ENCODE results near the gene AFP.

AFP gene

GRCh38 chr4:73429118-73429517 is 6.9 kb upstream of the AFP start:
- Histone ChIP-seq H3K27me3 (ENCODE audit: control insufficient read depth, insufficient read depth, low read length) (no peaks in the 10 kb centered on the region), H3K4me1 (ENCODE audit: control insufficient read depth, insufficient read depth, low read length) (peaks cover 2% of the 10 kb centered on the region; the same call in 1 of the 2 replicates), H3K9me3 (ENCODE audit: control insufficient read depth, insufficient read depth, low read depth, low read length) (no peaks in the 10 kb centered on the region), H3K36me3 (ENCODE audit: control insufficient read depth, insufficient read depth, low read length) (no peaks in the 10 kb centered on the region), H3K4me3 (ENCODE audit: low read depth, low read length) (no peak overlapping the region), H3K27ac (ENCODE audit: low read depth, low read length) (no peak overlapping the region), H3K9ac (ENCODE audit: low read length) (no peak overlapping the region)

- Histone ChIP-seq H3K4me3 (ENCODE audit: low read depth, low read length) (no peak overlapping the region), H3K9me3 (ENCODE audit: control insufficient read depth, insufficient read depth, low read depth, low read length) (no peaks in the 10 kb centered on the region), H3K36me3 (ENCODE audit: control insufficient read depth, insufficient read depth, low read length) (no peaks in the 10 kb centered on the region), H3K27ac (ENCODE audit: low read depth, low read length) (no peak overlapping the region), H3K4me1 (ENCODE audit: control insufficient read depth, insufficient read depth, low read length) (peaks cover 2% of the 10 kb centered on the region; the same call in 1 of the 2 replicates), H3K9ac (ENCODE audit: low read length) (no peak overlapping the region), H3K27me3 (ENCODE audit: control insufficient read depth, insufficient read depth, low read length) (no peaks in the 10 kb centered on the region)
Observed at GRCh38 chr4:73429826-73430587, 6.0 kb upstream of the AFP start.

GRCh38 chr4:73431813-73432168 is 4.2 kb upstream of the AFP start:
- no peak overlapping the region for H3K4me3 ChIP-seq (ENCODE audit: low read depth, low read length)

GRCh38 chr4:73432169-73433000 is 3.6 kb upstream of the AFP start:
- peaks cover 2% of the 10 kb centered on the region; the same call in 1 of the 2 replicates for H3K4me1 ChIP-seq (ENCODE audit: control insufficient read depth, insufficient read depth, low read length)
- no peaks in the 10 kb centered on the region for H3K27me3 ChIP-seq (ENCODE audit: control insufficient read depth, insufficient read depth, low read length)
- no peak overlapping the region for H3K4me3 ChIP-seq (ENCODE audit: low read depth, low read length)
- H3K27ac ChIP-seq (ENCODE audit: low read depth, low read length) = no peak overlapping the region
- no peaks in the 10 kb centered on the region for H3K9me3 ChIP-seq (ENCODE audit: control insufficient read depth, insufficient read depth, low read depth, low read length)
- H3K9ac ChIP-seq (ENCODE audit: low read length) = no peak overlapping the region
- H3K36me3 ChIP-seq (ENCODE audit: control insufficient read depth, insufficient read depth, low read length) = no peaks in the 10 kb centered on the region

More at GRCh38 chr4:73431813-73432168, 4.2 kb upstream of the AFP start:
- no peaks in the 10 kb centered on the region for H3K27me3 ChIP-seq (ENCODE audit: control insufficient read depth, insufficient read depth, low read length)
- no peaks in the 10 kb centered on the region for H3K36me3 ChIP-seq (ENCODE audit: control insufficient read depth, insufficient read depth, low read length)
- no peak overlapping the region for H3K9ac ChIP-seq (ENCODE audit: low read length)
- no peak overlapping the region for H3K27ac ChIP-seq (ENCODE audit: low read depth, low read length)
- H3K9me3 ChIP-seq (ENCODE audit: control insufficient read depth, insufficient read depth, low read depth, low read length) = no peaks in the 10 kb centered on the region
- H3K4me1 ChIP-seq (ENCODE audit: control insufficient read depth, insufficient read depth, low read length) = peaks cover 2% of the 10 kb centered on the region; the same call in 1 of the 2 replicates

- Histone ChIP-seq H3K27me3 (ENCODE audit: control insufficient read depth, insufficient read depth, low read length) (no peaks in the 10 kb centered on the region), H3K9ac (ENCODE audit: low read length) (no peak overlapping the region)
Observed at GRCh38 chr4:73433140-73433539, 2.9 kb upstream of the AFP start.

GRCh38 chr4:73434311-73434710 is 1.7 kb upstream of the AFP start:
- Histone ChIP-seq H3K27ac (ENCODE audit: low read depth, low read length) (no peak overlapping the region), H3K27me3 (ENCODE audit: control insufficient read depth, insufficient read depth, low read length) (no peaks in the 10 kb centered on the region), H3K4me1 (ENCODE audit: control insufficient read depth, insufficient read depth, low read length) (peaks cover 2% of the 10 kb centered on the region; the same call in 1 of the 2 replicates), H3K9me3 (ENCODE audit: control insufficient read depth, insufficient read depth, low read depth, low read length) (no peaks in the 10 kb centered on the region), H3K4me3 (ENCODE audit: low read depth, low read length) (no peak overlapping the region), H3K9ac (ENCODE audit: low read length) (no peak overlapping the region), H3K36me3 (ENCODE audit: control insufficient read depth, insufficient read depth, low read length) (no peaks in the 10 kb centered on the region)

More at GRCh38 chr4:73433140-73433539, 2.9 kb upstream of the AFP start:
- no peak overlapping the region for H3K27ac ChIP-seq (ENCODE audit: low read depth, low read length)
- peaks cover 2% of the 10 kb centered on the region; the same call in 1 of the 2 replicates for H3K4me1 ChIP-seq (ENCODE audit: control insufficient read depth, insufficient read depth, low read length)
- H3K4me3 ChIP-seq (ENCODE audit: low read depth, low read length) = no peak overlapping the region
- no peaks in the 10 kb centered on the region for H3K9me3 ChIP-seq (ENCODE audit: control insufficient read depth, insufficient read depth, low read depth, low read length)
- H3K36me3 ChIP-seq (ENCODE audit: control insufficient read depth, insufficient read depth, low read length) = no peaks in the 10 kb centered on the region

GRCh38 chr4:73436674-73437557 is 895 bp downstream of the AFP start:
- Histone ChIP-seq H3K9me3 (ENCODE audit: control insufficient read depth, insufficient read depth, low read depth, low read length) (no peaks in the 10 kb centered on the region), H3K27ac (ENCODE audit: low read depth, low read length) (no peak overlapping the region), H3K4me1 (ENCODE audit: control insufficient read depth, insufficient read depth, low read length) (peaks cover 2% of the 10 kb centered on the region; the same call in 1 of the 2 replicates), H3K4me3 (ENCODE audit: low read depth, low read length) (no peak overlapping the region), H3K27me3 (ENCODE audit: control insufficient read depth, insufficient read depth, low read length) (no peaks in the 10 kb centered on the region), H3K36me3 (ENCODE audit: control insufficient read depth, insufficient read depth, low read length) (no peaks in the 10 kb centered on the region), H3K9ac (ENCODE audit: low read length) (no peak overlapping the region)

GRCh38 chr4:73437558-73437956 is 1.5 kb downstream of the AFP start:
- Histone ChIP-seq H3K4me1 (ENCODE audit: control insufficient read depth, insufficient read depth, low read length) (peaks cover 2% of the 10 kb centered on the region; the same call in 1 of the 2 replicates), H3K9me3 (ENCODE audit: control insufficient read depth, insufficient read depth, low read depth, low read length) (no peaks in the 10 kb centered on the region), H3K27ac (ENCODE audit: low read depth, low read length) (no peak overlapping the region), H3K9ac (ENCODE audit: low read length) (no peak overlapping the region), H3K36me3 (ENCODE audit: control insufficient read depth, insufficient read depth, low read length) (no peaks in the 10 kb centered on the region), H3K27me3 (ENCODE audit: control insufficient read depth, insufficient read depth, low read length) (no peaks in the 10 kb centered on the region), H3K4me3 (ENCODE audit: low read depth, low read length) (no peak overlapping the region)

- Histone ChIP-seq H3K27me3 (ENCODE audit: control insufficient read depth, insufficient read depth, low read length) (no peaks in the 10 kb centered on the region), H3K4me1 (ENCODE audit: control insufficient read depth, insufficient read depth, low read length) (peaks cover 2% of the 10 kb centered on the region; the same call in 1 of the 2 replicates), H3K27ac (ENCODE audit: low read depth, low read length) (no peak overlapping the region), H3K9me3 (ENCODE audit: control insufficient read depth, insufficient read depth, low read depth, low read length) (no peaks in the 10 kb centered on the region), H3K4me3 (ENCODE audit: low read depth, low read length) (no peak overlapping the region), H3K36me3 (ENCODE audit: control insufficient read depth, insufficient read depth, low read length) (no peaks in the 10 kb centered on the region), H3K9ac (ENCODE audit: low read length) (no peak overlapping the region)
Observed at GRCh38 chr4:73438048-73438447, 2.0 kb downstream of the AFP start.

- Histone ChIP-seq H3K4me3 (ENCODE audit: low read depth, low read length) (no peak overlapping the region), H3K27me3 (ENCODE audit: control insufficient read depth, insufficient read depth, low read length) (no peaks in the 10 kb centered on the region), H3K4me1 (ENCODE audit: control insufficient read depth, insufficient read depth, low read length) (no peaks in the 10 kb centered on the region; the same call in 1 of the 2 replicates), H3K36me3 (ENCODE audit: control insufficient read depth, insufficient read depth, low read length) (no peaks in the 10 kb centered on the region), H3K9ac (ENCODE audit: low read length) (no peak overlapping the region), H3K9me3 (ENCODE audit: control insufficient read depth, insufficient read depth, low read depth, low read length) (no peaks in the 10 kb centered on the region), H3K27ac (ENCODE audit: low read depth, low read length) (no peak overlapping the region)
Observed at GRCh38 chr4:73438582-73439215, 2.7 kb downstream of the AFP start.

All from HUES6 (cell line).